GM12878 (cell line): Measurements from ENCODE around the gene PPM1D.

ENCODE experiments used
- BCLAF1 ChIP-seq: fragments of 450-650 bp; IDR thresholded peaks from 2 replicates; pipeline ENCODE4 v1.6.1; 2017; ENCODE audit warnings: antibody characterized with exemption, mild to moderate bottlenecking, moderate library complexity
- CTCF ChIP-seq, 3 experiments: IDR thresholded peaks in 2 of 3; conservative IDR thresholded peaks in 1 of 3; 2 replicates each; pipeline ENCODE4 v1.5.1; 2011; ENCODE audit warnings: low read depth in 3 of 3, low read length in 3 of 3, mild to moderate bottlenecking in 3 of 3, control low read depth in 2 of 3, moderate library complexity in 2 of 3, inconsistent platforms in 1 of 3, mixed read lengths in 1 of 3; ENCODE audit not compliant: control insufficient read depth in 2 of 3, insufficient read depth in 1 of 3; ENCODE audit errors: extremely low read depth in 1 of 3
- FOS ChIP-seq: IDR thresholded peaks from 3 replicates; pipeline ENCODE4 v1.6.1; 2011; ENCODE audit warnings: borderline replicate concordance; ENCODE audit not compliant: insufficient read length; ENCODE audit errors: extremely low read depth
- GABPA ChIP-seq: IDR thresholded peaks from 2 replicates; pipeline ENCODE4 v1.6.1; 2014; ENCODE audit warnings: antibody characterized with exemption, low read depth, mild to moderate bottlenecking, inconsistent platforms
- MXI1 ChIP-seq: fragments of 150-350 bp; IDR thresholded peaks from 2 replicates; pipeline ENCODE4 v1.6.1; 2011; ENCODE audit warnings: low read depth, mild to moderate bottlenecking, inconsistent platforms, low read length, improper control_type of control experiment
- POLR2A ChIP-seq: IDR thresholded peaks from 2 replicates; pipeline ENCODE4 v1.6.1; 2011; ENCODE audit warnings: low read depth, mild to moderate bottlenecking, low read length
- RB1 ChIP-seq: fragments of 450-650 bp; formaldehyde crosslinking; IDR thresholded peaks from 2 replicates; pipeline ENCODE4 v1.6.1; 2017; ENCODE audit warnings: mild to moderate bottlenecking, borderline replicate concordance
- RFX5 ChIP-seq: IDR thresholded peaks from 2 replicates; pipeline ENCODE4 v1.6.1; 2011; ENCODE audit warnings: low read depth, low read length, improper control_type of control experiment
- SREBF2 ChIP-seq: IDR thresholded peaks from 2 replicates; pipeline ENCODE4 v1.6.1; 2012; ENCODE audit warnings: mild to moderate bottlenecking, low read length
- TCF12 ChIP-seq: IDR thresholded peaks from 2 replicates; pipeline ENCODE4 v1.6.1; 2011; ENCODE audit warnings: low read depth, mild to moderate bottlenecking, low read length
- ZNF274 ChIP-seq: IDR thresholded peaks from one replicate; pipeline ENCODE4 v1.8.0; 2011; ENCODE audit not compliant: insufficient read length, insufficient read depth
- ZNF592 ChIP-seq: fragments of 450-650 bp; IDR thresholded peaks from 2 replicates; pipeline ENCODE4 v1.6.1; 2017; ENCODE audit warnings: mild to moderate bottlenecking, moderate library complexity

GRCh38 chr17:60704170-60704569 is 104.2 kb downstream of the PPM1D start:
- TF ChIP-seq FOS (no peak), ZNF274 (no peak), RB1 (no peak), RFX5 (no peak), MXI1 (no peak), BCLAF1 (no peak), ZNF592 (no peak), CTCF (IDR thresholded peaks at IDR 0.05 in 2 of 3, conservative IDR thresholded peaks at IDR 0.05 in 1 of 3; ENCODE audit: control insufficient read depth in 2 of 3, extremely low read depth in 1 of 3, insufficient read depth in 1 of 3, low read depth in 3 of 3, low read length in 3 of 3) (no peak), TCF12 (no peak), POLR2A (no peak), SREBF2 (no peak), GABPA (no peak)
